ENCODE data around the gene NEK4. TPM values are rescaled to one million over a fixed set of nuclear protein-coding genes. Genes with fewer than 3 reads are reported as not detected.
"Not testable (repeated sequence)": the region's sequence is repeated elsewhere in the genome, so short reads cannot be mapped to it uniquely, and the experiment has no call there.

The NEK4 gene
- total and polyA plus RNA-seq, 7 donors: 4.7 to 22.2 (median 15.3) TPM

DNA sequence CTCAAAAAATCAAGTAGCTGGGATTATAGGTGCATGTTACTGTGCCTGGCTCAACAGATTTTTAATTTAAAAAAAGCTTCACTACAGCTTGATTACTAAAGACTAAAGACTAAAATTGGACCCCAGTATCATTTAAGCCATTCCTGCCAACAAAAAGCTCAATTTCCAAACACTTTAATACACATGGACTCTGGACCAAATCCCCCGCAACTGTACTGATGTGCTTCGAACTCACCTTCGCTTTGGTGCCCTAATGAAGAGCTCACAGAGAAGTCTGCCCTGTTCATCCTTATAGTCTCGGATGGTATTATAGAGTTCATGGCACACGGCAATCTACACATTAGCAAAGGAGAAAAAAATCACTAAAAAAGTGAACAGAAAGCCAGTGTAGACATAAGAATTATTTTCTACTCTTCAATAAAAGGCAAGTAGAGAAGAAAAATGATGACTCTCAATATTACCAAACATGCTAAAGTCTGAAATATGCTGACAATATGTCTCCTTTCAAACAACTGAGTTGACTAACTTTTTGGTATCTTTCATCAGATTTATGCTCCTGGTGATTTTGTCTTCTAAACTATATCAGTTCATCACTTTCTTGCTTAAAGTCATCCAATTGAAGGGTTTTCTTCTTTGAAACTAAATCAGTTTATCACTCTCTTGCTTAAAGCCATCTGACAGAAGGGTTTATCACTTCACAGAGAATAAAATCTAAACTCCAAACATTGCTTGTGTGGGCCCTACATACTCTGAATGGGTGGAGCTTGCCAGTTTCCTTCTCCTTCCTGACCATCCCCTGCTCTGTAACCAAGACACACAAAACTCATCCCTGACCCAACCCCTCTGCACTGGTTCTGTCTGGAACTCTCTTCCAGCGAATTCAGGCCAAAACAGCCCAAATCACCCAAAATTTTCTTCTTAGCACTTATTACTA is 92.2 kb downstream of the NEK4 start:
- no peak overlapping the region for H3K4me3 ChIP-seq
- no peak for DNase-seq
- TF ChIP-seq, protein P1, sequence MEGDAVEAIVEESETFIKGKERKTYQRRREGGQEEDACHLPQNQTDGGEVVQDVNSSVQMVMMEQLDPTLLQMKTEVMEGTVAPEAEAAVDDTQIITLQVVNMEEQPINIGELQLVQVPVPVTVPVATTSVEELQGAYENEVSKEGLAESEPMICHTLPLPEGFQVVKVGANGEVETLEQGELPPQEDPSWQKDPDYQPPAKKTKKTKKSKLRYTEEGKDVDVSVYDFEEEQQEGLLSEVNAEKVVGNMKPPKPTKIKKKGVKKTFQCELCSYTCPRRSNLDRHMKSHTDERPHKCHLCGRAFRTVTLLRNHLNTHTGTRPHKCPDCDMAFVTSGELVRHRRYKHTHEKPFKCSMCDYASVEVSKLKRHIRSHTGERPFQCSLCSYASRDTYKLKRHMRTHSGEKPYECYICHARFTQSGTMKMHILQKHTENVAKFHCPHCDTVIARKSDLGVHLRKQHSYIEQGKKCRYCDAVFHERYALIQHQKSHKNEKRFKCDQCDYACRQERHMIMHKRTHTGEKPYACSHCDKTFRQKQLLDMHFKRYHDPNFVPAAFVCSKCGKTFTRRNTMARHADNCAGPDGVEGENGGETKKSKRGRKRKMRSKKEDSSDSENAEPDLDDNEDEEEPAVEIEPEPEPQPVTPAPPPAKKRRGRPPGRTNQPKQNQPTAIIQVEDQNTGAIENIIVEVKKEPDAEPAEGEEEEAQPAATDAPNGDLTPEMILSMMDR (IDR thresholded peaks at IDR 0.05): no peak
- H3K9me3 ChIP-seq: no peaks in the 10 kb centered on the region
- no peak for ATAC-seq
- no peaks in the 10 kb centered on the region for H3K27me3 ChIP-seq (ENCODE audit: insufficient read depth in 3 of 3, low read length in 2 of 3)
- peaks cover 22% of the 10 kb centered on the region for H3K4me1 ChIP-seq
- intact Hi-C loops (cut with DNase I): loop anchor here in 1 of 2 donors (10.0 kb wide), 1 partner anchor 194 kb away; no protein-coding TSS in a partner anchor
- H3K27ac ChIP-seq: no peak overlapping the region
- 96 to 97% (median 97%) methylated on average over 6 of the region's 6 CpGs for WGBS, 3 donors
- peaks cover 18 to 77% of the 10 kb centered on the region in 2 donors for H3K36me3 ChIP-seq (ENCODE audit: insufficient read depth in 1 of 2, low read depth in 1 of 2)

DNA sequence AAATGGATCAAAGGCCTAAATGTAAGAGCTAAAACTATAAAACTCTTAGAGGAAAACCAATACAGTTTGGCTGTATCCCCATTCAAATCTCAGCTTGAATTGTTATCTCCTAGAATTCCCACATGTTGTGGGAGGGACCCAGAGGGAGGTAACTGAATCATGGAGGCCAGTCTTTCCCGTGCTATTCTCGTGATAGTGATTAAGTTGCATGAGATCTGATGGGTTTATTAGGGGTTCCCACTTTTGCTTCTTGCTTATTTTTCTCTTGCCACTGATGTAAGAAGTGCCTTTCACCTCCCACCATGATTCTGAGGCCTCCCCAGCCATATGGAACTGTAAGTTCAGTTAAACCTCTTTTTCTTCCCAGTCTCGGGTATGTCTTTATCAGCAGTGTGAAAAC is 94.5 kb downstream of the NEK4 start:
- H3K36me3 ChIP-seq (ENCODE audit: insufficient read depth in 1 of 2, low read depth in 1 of 2): peaks cover 22 to 91% of the 10 kb centered on the region in 2 donors
- not testable (repeated sequence) for H3K27me3 ChIP-seq (ENCODE audit: insufficient read depth in 3 of 3, low read length in 2 of 3); H3K9me3 ChIP-seq; DNase-seq; ATAC-seq; H3K4me3 ChIP-seq; H3K27ac ChIP-seq; H3K4me1 ChIP-seq
- 70 to 72% (median 71%) methylated on average over 3 of the region's 3 CpGs for WGBS, 3 donors
- intact Hi-C loops (cut with DNase I): loop anchor here in 1 of 2 donors (10.0 kb wide), 1 partner anchor 191 kb away; no protein-coding TSS in a partner anchor

DNA sequence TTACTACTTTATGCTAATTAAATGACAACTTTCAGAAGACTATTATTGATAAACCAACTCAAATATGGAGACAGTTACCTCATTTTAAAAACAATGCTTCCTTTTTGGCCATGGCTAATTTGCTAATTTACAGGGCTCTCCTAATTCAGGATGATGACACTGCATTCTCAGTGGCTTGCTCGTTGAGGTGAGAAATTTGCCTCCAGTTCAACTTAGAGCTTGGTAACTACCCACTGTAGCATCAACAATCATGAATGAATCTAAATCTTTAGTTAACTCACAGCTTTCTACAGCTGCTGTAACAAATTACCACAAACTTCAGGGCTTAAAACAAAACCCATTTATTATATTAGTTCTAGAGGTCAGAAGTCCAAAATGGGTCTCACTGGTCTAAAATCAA is 99.1 kb downstream of the NEK4 start:
- peaks cover 14 to 97% of the 10 kb centered on the region in 2 donors for H3K36me3 ChIP-seq (ENCODE audit: insufficient read depth in 1 of 2, low read depth in 1 of 2)

DNA sequence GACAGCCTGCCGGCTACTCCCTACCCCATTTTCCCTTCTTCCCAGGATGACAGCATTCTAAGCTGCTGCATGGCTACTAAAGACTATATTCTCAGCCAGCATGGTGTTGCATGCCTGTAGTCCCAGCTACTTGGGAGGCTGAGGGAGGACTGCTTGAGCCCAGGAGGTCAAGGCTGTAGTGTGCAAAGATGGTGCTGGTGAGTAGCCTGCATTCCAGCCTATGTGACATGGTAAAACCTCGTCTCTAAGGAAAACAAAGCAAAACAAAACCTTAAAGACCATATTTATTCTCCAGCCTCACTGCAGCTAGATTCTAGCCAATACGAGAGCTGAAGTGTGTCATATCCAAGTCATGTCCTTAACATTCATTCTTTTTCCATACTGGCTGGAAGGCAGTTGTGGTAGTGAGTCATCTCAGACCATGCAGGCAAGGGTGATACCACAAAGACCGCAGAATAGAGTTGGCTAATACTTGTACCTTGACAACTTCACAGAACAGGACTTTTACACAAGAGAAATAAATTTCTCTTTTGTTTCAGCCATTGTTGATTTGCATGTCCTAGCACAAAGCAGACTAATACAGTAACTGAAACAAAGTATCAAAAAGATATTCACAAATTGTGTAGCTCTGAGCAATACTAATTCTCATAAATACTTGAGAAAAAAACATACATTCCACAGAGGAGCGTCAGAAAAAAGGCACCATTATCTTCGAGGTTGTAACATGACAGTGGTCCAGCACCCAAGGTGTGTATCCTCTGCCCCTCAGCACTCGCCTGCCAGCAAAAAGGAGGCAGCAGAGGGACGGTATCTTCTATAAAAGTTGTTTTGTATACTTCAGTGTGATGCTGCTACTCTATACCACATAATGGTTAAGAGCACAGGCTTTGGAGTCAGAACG is 99.9 kb downstream of the NEK4 start:
- peaks cover 10 to 98% of the 10 kb centered on the region in 2 donors for H3K36me3 ChIP-seq (ENCODE audit: insufficient read depth in 1 of 2, low read depth in 1 of 2)
- no peaks in the 10 kb centered on the region for H3K27me3 ChIP-seq (ENCODE audit: insufficient read depth in 3 of 3, low read length in 2 of 3)
- intact Hi-C loops (cut with DNase I): loop anchor here (2.0 to 10.0 kb wide), 2 partner anchors 64 to 186 kb away; no protein-coding TSS in a partner anchor

More for the DNA sequence above, 99.1 kb downstream of the NEK4 start:
- DNase-seq (no peak), ATAC-seq (no peak)
- Histone ChIP-seq H3K27ac (peak overlapping the region; percentile 57), H3K9me3 (no peaks in the 10 kb centered on the region), H3K27me3 (ENCODE audit: insufficient read depth in 3 of 3, low read length in 2 of 3) (no peaks in the 10 kb centered on the region), H3K4me3 (no peak overlapping the region), H3K4me1 (peaks cover 7% of the 10 kb centered on the region)
- intact Hi-C loops (cut with DNase I): loop anchor here (2.0 to 10.0 kb wide), 2 partner anchors 63 to 187 kb away; no protein-coding TSS in a partner anchor
- TF ChIP-seq, protein P1 (IDR thresholded peaks at IDR 0.05): no peak
- 35 to 61% (median 45%) methylated on average over 1 of the region's 1 CpG for WGBS, 3 donors

More for the DNA sequence above, 99.9 kb downstream of the NEK4 start:
- TF ChIP-seq, protein P1 (IDR thresholded peaks at IDR 0.05): no peak
- DNase-seq (no peak), ATAC-seq (peak; percentile 88 to 99 (median 96))
- Histone ChIP-seq H3K9me3 (no peaks in the 10 kb centered on the region), H3K4me3 (no peak overlapping the region), H3K4me1 (peaks cover 7% of the 10 kb centered on the region), H3K27ac (peak overlapping the region; percentile 57)
- 77 to 81% (median 77%) methylated on average over 9 of the region's 9 CpGs for WGBS, 3 donors
